GM06990 (cell line): ENCODE measurements around the gene SUGCT.

Experiments
- DNase-seq: peaks from one replicate; pipeline ENCODE4 v3.0.0-alpha.2; 2011; ENCODE audit not compliant: insufficient read length; ENCODE audit errors: extremely low read depth
- H3K27me3 ChIP-seq: replicated peaks from 2 replicates; pipeline ENCODE4 v1.6.0; 2011; ENCODE audit warnings: low read length; ENCODE audit not compliant: control insufficient read depth, insufficient read depth
- H3K36me3 ChIP-seq: 2 replicates; pipeline ENCODE4 v1.5.1; 2011; ENCODE audit warnings: low read length; ENCODE audit not compliant: control insufficient read depth, insufficient read depth
- H3K4me3 ChIP-seq: replicated peaks from 2 replicates; pipeline ENCODE4 v1.5.1; 2011; ENCODE audit warnings: low read depth, mild to moderate bottlenecking, control low read depth, low read length
- CTCF ChIP-seq: IDR thresholded peaks from 2 replicates; pipeline ENCODE4 v1.5.1; 2011; ENCODE audit warnings: low read length, control low read depth, mild to moderate bottlenecking, inconsistent platforms; ENCODE audit not compliant: insufficient read depth, poor library complexity, severe bottlenecking

Gene SUGCT

GRCh38 chr7:40634118-40634517, 499.3 kb downstream of the SUGCT start:
- H3K4me3 ChIP-seq, result no peak overlapping the region
- no peak for TF ChIP-seq CTCF
- no peaks in the 10 kb centered on the region; the same call in 1 of the 2 replicates for H3K27me3 ChIP-seq
- no peak for DNase-seq
- no peaks in the 10 kb centered on the region for H3K36me3 ChIP-seq

GRCh38 chr7:40638545-40639320, 503.9 kb downstream of the SUGCT start:
- DNase-seq, result no peak
- no peaks in the 10 kb centered on the region for H3K36me3 ChIP-seq
- no peak overlapping the region for H3K4me3 ChIP-seq
- no peaks in the 10 kb centered on the region; the same call in 1 of the 2 replicates for H3K27me3 ChIP-seq
- no peak for TF ChIP-seq CTCF

GRCh38 chr7:40640566-40640965, 505.8 kb downstream of the SUGCT start:
- no peak for TF ChIP-seq CTCF
- H3K36me3 ChIP-seq, result no peaks in the 10 kb centered on the region
- DNase-seq, result no peak
- no peak overlapping the region for H3K4me3 ChIP-seq
- no peaks in the 10 kb centered on the region; the same call in 1 of the 2 replicates for H3K27me3 ChIP-seq

GRCh38 chr7:40641701-40642100, 506.9 kb downstream of the SUGCT start:
- H3K27me3 ChIP-seq, result no peaks in the 10 kb centered on the region; the same call in 1 of the 2 replicates
- no peaks in the 10 kb centered on the region for H3K36me3 ChIP-seq
- DNase-seq, result no peak
- H3K4me3 ChIP-seq, result no peak overlapping the region
- TF ChIP-seq CTCF, result no peak

- Histone ChIP-seq H3K36me3 (no peaks in the 10 kb centered on the region), H3K4me3 (no peak overlapping the region), H3K27me3 (no peaks in the 10 kb centered on the region; the same call in 1 of the 2 replicates)
- TF ChIP-seq CTCF, result no peak
- no peak for DNase-seq
Observed at GRCh38 chr7:40643664-40644063, 508.9 kb downstream of the SUGCT start.
